B cell (primary cell): Measurements from ENCODE around the gene DNASE2. TPM values are rescaled to one million over a fixed set of nuclear protein-coding genes. Genes with fewer than 3 reads are reported as not detected.

Source experiments
- ATAC-seq: fragments of 200-7000 bp; cut with Tn5 transposase; one replicate; pipeline ENCODE4 v1.10.0; 2021; ENCODE audit warnings: low read depth, mild to moderate bottlenecking, moderate number of reproducible peaks, moderate library complexity
- CTCF ChIA-PET: fragments of 350-600 bp; sonication (Branson Sonifier 250); formaldehyde crosslinking; loops from one replicate; lab custom pipeline; 2021; ENCODE audit warnings: antibody characterized with exemption, inconsistent platforms; lab: Charles Lee
- POLR2A ChIA-PET: fragments of 350-600 bp; sonication (Branson Sonifier 250); formaldehyde crosslinking; loops from one replicate; lab custom pipeline; 2021; ENCODE audit warnings: antibody characterized with exemption; lab: Charles Lee
- DNase-seq: peaks from one replicate; pipeline ENCODE4 v3.0.0; 2013
- H2AFZ ChIP-seq: 2 replicates; pipeline ENCODE4 v1.6.1; 2012; ENCODE audit warnings: mild to moderate bottlenecking, low read depth, low read length; ENCODE audit not compliant: insufficient read depth, poor library complexity, severe bottlenecking
- H3K27ac ChIP-seq, 2 donors: 1 replicate in 1 of 2; 2 replicates in 1 of 2; pipeline ENCODE4 v1.5.1; 2012 to 2013; ENCODE audit warnings: low read length in 2 of 2, mild to moderate bottlenecking in 2 of 2, moderate library complexity in 1 of 2
- H3K27me3 ChIP-seq, 4 experiments: fragments of 200-600 bp in 1 of 4; sonication (generic) in 1 of 4; replicated peaks in 1 of 4; 1 replicate in 2 of 4; 2 replicates in 2 of 4; pipeline versions ENCODE4 v1.6.1 to v1.7.0; 2013 to 2016; ENCODE audit warnings: low read length in 3 of 4, mild to moderate bottlenecking in 2 of 4, mixed read lengths in 1 of 4, moderate library complexity in 1 of 4; ENCODE audit not compliant: insufficient read depth in 4 of 4, control insufficient read depth in 3 of 4; ENCODE audit errors: control extremely low read depth in 1 of 4
- H3K36me3 ChIP-seq, 2 experiments: replicated peaks in 1 of 2; 1 replicate in 1 of 2; 2 replicates in 1 of 2; pipeline versions ENCODE4 v1.6.1 to v1.7.1; 2013; ENCODE audit warnings: low read length in 1 of 2; ENCODE audit not compliant: insufficient read depth in 2 of 2, control insufficient read depth in 1 of 2; ENCODE audit errors: control extremely low read depth in 1 of 2, extremely low read depth in 1 of 2
- H3K4me1 ChIP-seq, 2 donors: fragments of 200-600 bp in 1 of 2; sonication (generic) in 1 of 2; 1 replicate in 1 of 2; 2 replicates in 1 of 2; pipeline versions ENCODE4 v1.5.1 to v1.6.1; 2013 to 2017; ENCODE audit warnings: low read length in 2 of 2; ENCODE audit not compliant: control insufficient read depth in 2 of 2, insufficient read depth in 2 of 2
- H3K4me2 ChIP-seq: replicated peaks from 2 replicates; pipeline ENCODE3; 2012; ENCODE audit warnings: mild to moderate bottlenecking, low read depth, low read length; ENCODE audit not compliant: poor library complexity, severe bottlenecking
- H3K4me3 ChIP-seq, 5 experiments: fragments of 200-600 bp in 1 of 5; sonication (generic) in 1 of 5; 1 replicate in 3 of 5; 2 replicates in 2 of 5; pipeline versions ENCODE4 v1.5.1 to v1.7.0; 2011 to 2016; ENCODE audit warnings: low read length in 4 of 5, mild to moderate bottlenecking in 4 of 5, low read depth in 2 of 5, control low read depth in 1 of 5, moderate library complexity in 1 of 5; ENCODE audit not compliant: insufficient read depth in 1 of 5; ENCODE audit errors: control extremely low read depth in 1 of 5, extremely low read depth in 1 of 5
- H3K79me2 ChIP-seq: fragments of 200-600 bp; sonication (generic); one replicate; pipeline ENCODE4 v1.6.0; 2016; ENCODE audit warnings: low read length; ENCODE audit not compliant: control insufficient read depth, insufficient read depth
- H3K9ac ChIP-seq: fragments of 200-600 bp; sonication (generic); 2 replicates; pipeline ENCODE4 v1.6.1; 2017; ENCODE audit warnings: mild to moderate bottlenecking, low read length, moderate library complexity
- H3K9me3 ChIP-seq, 3 donors: one replicate each; pipeline versions ENCODE4 v1.6.1 to v1.7.1; 2013; ENCODE audit warnings: low read length in 2 of 3; ENCODE audit not compliant: control insufficient read depth in 2 of 3, insufficient read depth in 1 of 3; ENCODE audit errors: control extremely low read depth in 1 of 3
- H4K20me1 ChIP-seq: 2 replicates; pipeline ENCODE4 v1.6.0; 2012; ENCODE audit warnings: mild to moderate bottlenecking, low read length; ENCODE audit not compliant: insufficient read depth, control insufficient read depth, poor library complexity, severe bottlenecking
- H3K27ac Mint-ChIP-seq: one replicate; pipeline ENCODE4 v1.8.0; 2021; ENCODE audit warnings: mixed read lengths
- H3K27me3 Mint-ChIP-seq: one replicate; pipeline ENCODE4 v1.8.0; 2021; ENCODE audit warnings: mixed read lengths
- H3K4me1 Mint-ChIP-seq: one replicate; pipeline ENCODE4 v1.8.0; 2021; ENCODE audit warnings: mixed read lengths
- H3K4me3 Mint-ChIP-seq: one replicate; pipeline ENCODE4 v1.8.0; 2021; ENCODE audit warnings: mixed read lengths
- H3K9me3 Mint-ChIP-seq: one replicate; pipeline ENCODE4 v1.8.0; 2022; ENCODE audit warnings: mixed read lengths; ENCODE audit not compliant: insufficient read depth
- EZH2 ChIP-seq: IDR thresholded peaks from 2 replicates; pipeline ENCODE4 v1.6.1; 2012; ENCODE audit warnings: borderline replicate concordance, low read depth, mild to moderate bottlenecking, moderate library complexity, low read length; ENCODE audit not compliant: insufficient read depth, poor library complexity, severe bottlenecking
- WGBS: methylation state at CpG from one replicate; pipeline ENCODE4 v1.1.5; 2013; ENCODE audit warnings: missing lambda C conversion rate; ENCODE audit not compliant: insufficient coverage; 5-methylcytosine and 5-hydroxymethylcytosine counted together
- intact Hi-C: fragments of 100-400 bp; cut with micrococcal nuclease; formaldehyde crosslinking; loops from one replicate; pipeline ENCODE4 v1.10.0; 2022
- polyA plus RNA-seq: library from polyadenylated mRNA; depleted of rRNA; stranded (reverse); fragments of >200 nt; gene quantifications from 2 replicates; pipeline ENCODE4 v1.2.3, GENCODE V29; 2012
- total RNA-seq, 2 donors: library from RNA; stranded (reverse); fragments of 120-200 nt in 1 of 2; gene quantifications; 1 replicate in 1 of 2; 2 replicates in 1 of 2; pipeline versions ENCODE4 v1.2.3 to v1.2.4, GENCODE V29; 2013 to 2022
- TF ChIP-seq, protein P1 (sequence below): fragments of 200-600 bp; IDR thresholded peaks from one replicate; pipeline ENCODE4 v1.8.0; 2022; ENCODE audit warnings: antibody characterized with exemption, mild to moderate bottlenecking

DNASE2 gene
- total and polyA plus RNA-seq, 2 donors (not counting 1 experiment from before 2014, with no cell fraction given), result 24.9 to 26.6 TPM

DNA sequence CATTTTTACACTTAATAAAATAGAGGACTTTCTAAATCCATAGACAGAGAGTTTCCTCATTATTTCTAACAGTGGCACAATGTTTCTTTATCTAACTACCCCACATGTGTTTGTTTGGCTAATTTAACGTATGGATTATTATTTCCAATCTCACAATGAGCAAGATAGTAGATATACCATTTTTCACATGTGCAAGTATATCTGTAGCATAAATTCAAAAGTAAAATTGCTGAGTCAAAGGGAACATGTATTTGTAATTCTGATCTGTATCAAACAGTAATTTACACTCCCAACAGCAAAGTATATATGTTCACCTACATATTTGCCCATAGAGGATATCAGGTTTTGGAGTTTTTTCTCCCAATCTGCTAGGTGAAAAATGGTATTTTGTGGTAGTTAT, 24.6 kb downstream of the DNASE2 start:
- no peak overlapping the region for H2AFZ ChIP-seq

More for the DNA sequence above, 24.6 kb downstream of the DNASE2 start:
- peaks cover 3% of the 10 kb centered on the region for H3K9me3 Mint-ChIP-seq
- H3K4me2 ChIP-seq, result no peak overlapping the region
- ChIA-PET CTCF (no interaction called here), POLR2A (interaction anchor here (0.7 kb wide), 1 partner anchor 49 kb away, joined by 3 read pairs; no protein-coding TSS in a partner anchor)
- H3K4me3 ChIP-seq, result no peak overlapping the region
- no peaks in the 10 kb centered on the region for H3K79me2 ChIP-seq
- H3K9ac ChIP-seq, result no peak overlapping the region
- no peaks in the 10 kb centered on the region for H3K36me3 ChIP-seq
- intact Hi-C loops, result no loop called here
- H3K9me3 ChIP-seq, result peaks cover 0 to 27% (median 5%) of the 10 kb centered on the region in 3 donors
- no peaks in the 10 kb centered on the region for H3K4me1 ChIP-seq
- peaks cover 7% of the 10 kb centered on the region for H3K27me3 Mint-ChIP-seq
- H3K27ac Mint-ChIP-seq, result no peak overlapping the region
- no peaks in the 10 kb centered on the region for H4K20me1 ChIP-seq
- no peak overlapping the region for H3K27ac ChIP-seq
- DNase-seq, result no peak
- no peak overlapping the region for H3K4me3 Mint-ChIP-seq
- H3K27me3 ChIP-seq, result no peaks in the 10 kb centered on the region
- ATAC-seq, result no peak
- H3K4me1 Mint-ChIP-seq, result no peaks in the 10 kb centered on the region
- no peak for TF ChIP-seq EZH2
- TF ChIP-seq, protein P1, sequence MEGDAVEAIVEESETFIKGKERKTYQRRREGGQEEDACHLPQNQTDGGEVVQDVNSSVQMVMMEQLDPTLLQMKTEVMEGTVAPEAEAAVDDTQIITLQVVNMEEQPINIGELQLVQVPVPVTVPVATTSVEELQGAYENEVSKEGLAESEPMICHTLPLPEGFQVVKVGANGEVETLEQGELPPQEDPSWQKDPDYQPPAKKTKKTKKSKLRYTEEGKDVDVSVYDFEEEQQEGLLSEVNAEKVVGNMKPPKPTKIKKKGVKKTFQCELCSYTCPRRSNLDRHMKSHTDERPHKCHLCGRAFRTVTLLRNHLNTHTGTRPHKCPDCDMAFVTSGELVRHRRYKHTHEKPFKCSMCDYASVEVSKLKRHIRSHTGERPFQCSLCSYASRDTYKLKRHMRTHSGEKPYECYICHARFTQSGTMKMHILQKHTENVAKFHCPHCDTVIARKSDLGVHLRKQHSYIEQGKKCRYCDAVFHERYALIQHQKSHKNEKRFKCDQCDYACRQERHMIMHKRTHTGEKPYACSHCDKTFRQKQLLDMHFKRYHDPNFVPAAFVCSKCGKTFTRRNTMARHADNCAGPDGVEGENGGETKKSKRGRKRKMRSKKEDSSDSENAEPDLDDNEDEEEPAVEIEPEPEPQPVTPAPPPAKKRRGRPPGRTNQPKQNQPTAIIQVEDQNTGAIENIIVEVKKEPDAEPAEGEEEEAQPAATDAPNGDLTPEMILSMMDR, result no peak
- no CpG with 5 or more reads among the region's 1 CpG for WGBS
